Neuronal stem cell (in vitro differentiated cells): ENCODE data around the gene SHBG.
"Not testable (repeated sequence)": the region's sequence is repeated elsewhere in the genome, so short reads cannot be mapped to it uniquely, and the experiment has no call there.

Source experiments
- DNase-seq: peaks from one replicate; pipeline ENCODE4 v3.0.0-alpha.2; 2013; ENCODE audit warnings: low spot score
- H2AFZ ChIP-seq: one replicate; pipeline ENCODE4 v1.6.1; 2013; ENCODE audit warnings: mild to moderate bottlenecking, low read length, inconsistent platforms
- H2AK5ac ChIP-seq: 2 replicates; pipeline ENCODE4 v1.6.1; 2013; ENCODE audit warnings: low read depth, mild to moderate bottlenecking, inconsistent platforms, low read length, moderate library complexity, mixed read lengths
- H2BK120ac ChIP-seq: 2 replicates; pipeline ENCODE4 v1.6.1; 2013; ENCODE audit warnings: low read depth, mild to moderate bottlenecking, inconsistent platforms, low read length, moderate library complexity, mixed read lengths
- H2BK12ac ChIP-seq: one replicate; pipeline ENCODE4 v1.6.1; 2013; ENCODE audit warnings: low read length, inconsistent platforms
- H2BK15ac ChIP-seq: 2 replicates; pipeline ENCODE4 v1.6.1; 2013; ENCODE audit warnings: mild to moderate bottlenecking, low read length, inconsistent platforms, mixed read lengths
- H2BK5ac ChIP-seq: one replicate; pipeline ENCODE4 v1.6.1; 2013; ENCODE audit warnings: inconsistent platforms, mild to moderate bottlenecking, low read length, moderate library complexity
- H3K14ac ChIP-seq: one replicate; pipeline ENCODE4 v1.6.1; 2013; ENCODE audit warnings: low read length, inconsistent platforms
- H3K18ac ChIP-seq: 2 replicates; pipeline ENCODE4 v1.6.1; 2013; ENCODE audit warnings: low read length, inconsistent platforms
- H3K23ac ChIP-seq: 2 replicates; pipeline ENCODE4 v1.6.1; 2013; ENCODE audit warnings: low read depth, mild to moderate bottlenecking, mixed read lengths, low read length, inconsistent platforms; ENCODE audit not compliant: poor library complexity
- H3K27ac ChIP-seq: replicated peaks from 3 replicates; pipeline ENCODE4 v1.5.1; 2013; ENCODE audit warnings: low read length, inconsistent platforms
- H3K27me3 ChIP-seq, 3 experiments: 2 replicates each; pipeline ENCODE4 v1.6.1; 2013; ENCODE audit warnings: low read length in 3 of 3, mild to moderate bottlenecking in 2 of 3, inconsistent platforms in 1 of 3, low read depth in 1 of 3, mixed read lengths in 1 of 3, moderate library complexity in 1 of 3; ENCODE audit not compliant: control insufficient read depth in 3 of 3, insufficient read depth in 3 of 3
- H3K36me3 ChIP-seq, 2 donors: replicated peaks in 1 of 2; 2 replicates each; pipeline ENCODE4 v1.6.1; 2013; ENCODE audit warnings: low read length in 2 of 2; ENCODE audit not compliant: control insufficient read depth in 2 of 2, insufficient read depth in 2 of 2
- H3K4ac ChIP-seq: 2 replicates; pipeline ENCODE4 v1.6.1; 2013; ENCODE audit warnings: inconsistent platforms, mild to moderate bottlenecking, low read length, moderate library complexity
- H3K4me1 ChIP-seq, 2 donors: 1 replicate in 1 of 2; 2 replicates in 1 of 2; pipeline ENCODE4 v1.6.1; 2013; ENCODE audit warnings: low read length in 2 of 2, low read depth in 1 of 2; ENCODE audit not compliant: control insufficient read depth in 2 of 2, insufficient read depth in 1 of 2
- H3K4me2 ChIP-seq: one replicate; pipeline ENCODE4 v1.6.1; 2013; ENCODE audit warnings: mild to moderate bottlenecking, low read length, inconsistent platforms; ENCODE audit not compliant: insufficient read depth, poor library complexity, severe bottlenecking
- H3K4me3 ChIP-seq, 2 donors: 2 replicates each; pipeline ENCODE4 v1.5.1; 2013; ENCODE audit warnings: low read length in 2 of 2, mild to moderate bottlenecking in 2 of 2, inconsistent platforms in 1 of 2, moderate library complexity in 1 of 2
- H3K79me1 ChIP-seq: one replicate; pipeline ENCODE4 v1.6.1; 2013; ENCODE audit warnings: low read depth, mild to moderate bottlenecking, inconsistent platforms, low read length, moderate library complexity
- H3K9ac ChIP-seq: one replicate; pipeline ENCODE4 v1.6.1; 2013; ENCODE audit warnings: mild to moderate bottlenecking, low read depth, low read length, inconsistent platforms; ENCODE audit not compliant: poor library complexity
- H3K9me3 ChIP-seq, 2 donors: replicated peaks in 1 of 2; 2 replicates each; pipeline versions ENCODE3 to v1.6.1; 2013; ENCODE audit warnings: low read length in 2 of 2, mild to moderate bottlenecking in 2 of 2, inconsistent platforms in 1 of 2, low read depth in 1 of 2, mixed read lengths in 1 of 2, moderate library complexity in 1 of 2; ENCODE audit not compliant: control insufficient read depth in 2 of 2, insufficient read depth in 1 of 2
- H4K8ac ChIP-seq: one replicate; pipeline ENCODE4 v1.6.1; 2013; ENCODE audit warnings: low read depth, mild to moderate bottlenecking, inconsistent platforms, low read length, moderate library complexity
- H4K91ac ChIP-seq: one replicate; pipeline ENCODE4 v1.6.1; 2013; ENCODE audit warnings: low read length, low read depth, mild to moderate bottlenecking, inconsistent platforms; ENCODE audit not compliant: poor library complexity
- WGBS, 2 donors: extraction: QIAGEN DNeasy Blood & Tissue Kit; methylation state at CpG; one replicate each; pipeline ENCODE4 v1.1.7; 2013; ENCODE audit warnings: missing lambda C conversion rate in 2 of 2, mixed read lengths in 1 of 2; ENCODE audit not compliant: insufficient read length in 2 of 2, insufficient replicate concordance in 1 of 2; ENCODE audit errors: extremely low coverage in 2 of 2; 5-methylcytosine and 5-hydroxymethylcytosine counted together

Gene SHBG

DNA sequence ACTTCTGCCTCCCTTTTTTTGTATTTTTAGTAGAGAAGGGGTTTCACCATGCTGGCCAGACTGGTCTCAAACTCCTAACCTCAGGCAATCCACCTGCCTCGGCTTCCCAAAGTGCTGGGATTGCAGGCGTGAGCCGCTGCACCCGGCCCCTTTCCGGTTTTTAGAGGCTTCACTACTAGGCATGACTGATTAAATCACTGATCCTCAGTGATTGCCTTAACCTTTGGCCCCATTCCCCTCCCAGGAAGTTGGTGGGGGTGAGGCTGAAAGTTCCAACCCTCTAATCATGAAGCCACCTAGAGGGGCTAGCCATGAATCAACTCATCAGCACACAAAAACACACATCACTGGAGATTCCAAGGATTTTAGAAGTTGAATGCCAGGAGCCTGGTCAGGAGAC is 32.4 kb upstream of the SHBG start:
- H3K4me1 ChIP-seq, DNase-seq, H3K18ac ChIP-seq, H2BK120ac ChIP-seq, H3K14ac ChIP-seq, H2AFZ ChIP-seq, H3K27me3 ChIP-seq, H2BK12ac ChIP-seq, H3K9me3 ChIP-seq, H3K27ac ChIP-seq, H3K4me3 ChIP-seq, H4K8ac ChIP-seq, H3K9ac ChIP-seq, H4K91ac ChIP-seq, H2AK5ac ChIP-seq, H3K4ac ChIP-seq, H2BK5ac ChIP-seq, H3K23ac ChIP-seq, H3K79me1 ChIP-seq, H3K4me2 ChIP-seq, H2BK15ac ChIP-seq: not testable (repeated sequence)
- WGBS, 2 donors, result no CpG with 5 or more reads among the region's 5 CpGs
- H3K36me3 ChIP-seq, result peaks cover 49 to 92% of the 10 kb centered on the region in 2 donors

GRCh38 chr17:7606280-7606679 is 23.7 kb upstream of the SHBG start:
- Histone ChIP-seq H3K4me1 (no peaks in the 10 kb centered on the region), H2BK120ac (no peak overlapping the region), H2AK5ac (no peak overlapping the region), H2BK12ac (no peak overlapping the region), H3K36me3 (peaks cover 35 to 86% of the 10 kb centered on the region in 2 donors), H3K27me3 (no peaks in the 10 kb centered on the region), H2AFZ (no peak overlapping the region), H3K79me1 (no peaks in the 10 kb centered on the region), H2BK5ac (no peak overlapping the region), H2BK15ac (no peak overlapping the region), H3K4ac (no peak overlapping the region), H3K27ac (no peak overlapping the region), H3K9ac (no peak overlapping the region), H3K18ac (no peak overlapping the region), H3K4me3 (no peak overlapping the region), H3K23ac (no peak overlapping the region), H3K4me2 (no peak overlapping the region), H4K8ac (no peak overlapping the region), H3K9me3 (peaks cover 0 to 1% of the 10 kb centered on the region in 2 donors), H3K14ac (no peak overlapping the region), H4K91ac (no peak overlapping the region)
- no peak for DNase-seq
- no CpG with 5 or more reads among the region's 4 CpGs for whole genome bisulfite sequencing, 2 donors

DNA sequence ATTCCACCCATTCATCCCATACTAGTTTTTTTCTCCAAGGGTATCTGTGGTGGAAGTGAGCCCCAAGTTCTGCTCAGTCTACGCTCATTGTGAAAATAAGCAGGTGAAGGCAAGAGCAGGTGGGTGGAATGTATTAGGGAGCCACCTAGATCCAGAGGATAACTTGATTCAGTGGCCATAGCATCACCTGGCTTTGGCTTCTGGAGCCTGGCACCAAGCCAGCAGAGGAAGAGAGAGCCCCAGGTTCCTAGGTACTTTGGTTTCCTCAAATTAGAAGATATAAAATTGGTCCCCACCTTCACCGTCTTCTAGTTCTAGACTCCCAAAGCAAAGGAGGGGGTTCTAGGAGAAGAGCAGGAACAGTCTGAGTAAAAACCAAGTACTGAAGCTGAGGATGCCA is 19.3 kb upstream of the SHBG start:
- H3K36me3 ChIP-seq, result peaks cover 13 to 59% of the 10 kb centered on the region in 2 donors
- WGBS, 2 donors, result no CpG with 5 or more reads among the region's 2 CpGs
- no peak overlapping the region for H4K91ac ChIP-seq
- no peak overlapping the region for H2AFZ ChIP-seq
- no peak overlapping the region for H3K4me2 ChIP-seq
- peaks cover 3% of the 10 kb centered on the region for H3K79me1 ChIP-seq
- H2BK120ac ChIP-seq, result no peak overlapping the region
- no peak overlapping the region for H2BK15ac ChIP-seq
- H3K4me1 ChIP-seq, result peaks cover 8 to 9% of the 10 kb centered on the region in 2 donors
- no peak overlapping the region for H4K8ac ChIP-seq
- H2AK5ac ChIP-seq, result no peak overlapping the region
- no peak overlapping the region for H2BK12ac ChIP-seq
- H3K4ac ChIP-seq, result no peak overlapping the region
- H3K18ac ChIP-seq, result no peak overlapping the region
- no peak overlapping the region for H3K27ac ChIP-seq
- no peak overlapping the region for H3K9ac ChIP-seq
- no peak overlapping the region for H3K14ac ChIP-seq
- no peak overlapping the region for H2BK5ac ChIP-seq
- no peaks in the 10 kb centered on the region for H3K9me3 ChIP-seq
- no peak overlapping the region for H3K4me3 ChIP-seq
- H3K23ac ChIP-seq, result no peak overlapping the region
- no peaks in the 10 kb centered on the region for H3K27me3 ChIP-seq
- DNase-seq, result no peak

DNA sequence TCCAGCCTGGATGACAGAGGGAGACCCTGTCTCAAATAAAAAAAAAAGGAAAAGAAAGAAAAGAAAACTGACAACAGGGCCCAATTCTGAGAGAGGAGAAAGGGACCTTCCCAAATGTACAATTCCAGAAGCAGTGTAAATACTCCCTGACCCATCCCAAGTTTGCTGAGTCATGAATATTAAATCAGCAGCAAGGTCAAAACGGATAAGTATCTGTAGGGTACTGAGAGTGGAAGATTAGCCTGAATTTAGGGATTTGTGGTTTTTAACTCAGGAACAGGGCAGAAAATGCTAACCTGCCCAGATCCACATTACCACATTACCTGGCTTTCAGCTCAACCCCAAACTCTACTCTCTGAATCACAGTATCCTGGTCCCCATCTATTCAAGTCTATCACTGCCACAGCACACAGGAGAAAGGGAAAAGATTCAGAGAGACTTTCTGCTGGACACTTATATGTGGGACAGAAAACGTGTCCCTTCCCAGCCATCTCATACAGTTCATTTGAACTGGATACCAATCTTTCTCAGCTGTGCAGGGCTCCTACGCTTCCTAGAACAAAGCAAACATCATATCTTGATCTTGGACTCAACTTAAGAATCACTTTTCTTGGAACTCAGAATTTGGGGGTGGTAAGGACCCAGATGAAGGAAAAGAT is 18.2 kb upstream of the SHBG start:
- Histone ChIP-seq H2BK15ac (no peak overlapping the region), H3K27ac (no peak overlapping the region), H2AK5ac (no peak overlapping the region), H3K36me3 (peaks cover 5 to 47% of the 10 kb centered on the region in 2 donors), H4K91ac (no peak overlapping the region), H3K4me3 (no peak overlapping the region), H2BK120ac (no peak overlapping the region), H4K8ac (no peak overlapping the region), H3K4me1 (peaks cover 8 to 9% of the 10 kb centered on the region in 2 donors), H3K14ac (no peak overlapping the region), H3K79me1 (peaks cover 3% of the 10 kb centered on the region), H3K9me3 (no peaks in the 10 kb centered on the region), H3K18ac (no peak overlapping the region), H3K23ac (no peak overlapping the region), H2BK12ac (no peak overlapping the region), H3K4me2 (no peak overlapping the region), H2BK5ac (no peak overlapping the region), H3K9ac (no peak overlapping the region), H3K27me3 (no peaks in the 10 kb centered on the region), H2AFZ (no peak overlapping the region), H3K4ac (no peak overlapping the region)
- no CpG with 5 or more reads among the region's 3 CpGs for WGBS, 2 donors
- DNase-seq, result no peak
